Measurements from ENCODE around the gene KLF16. TPM values are rescaled to one million over a fixed set of nuclear protein-coding genes. Genes with fewer than 3 reads are reported as not detected.
"Not testable (repeated sequence)": the region's sequence is repeated elsewhere in the genome, so short reads cannot be mapped to it uniquely, and the experiment has no call there.

Gene KLF16
- total RNA-seq, 1 experiment from 2014 or later: 5.1 TPM

DNA sequence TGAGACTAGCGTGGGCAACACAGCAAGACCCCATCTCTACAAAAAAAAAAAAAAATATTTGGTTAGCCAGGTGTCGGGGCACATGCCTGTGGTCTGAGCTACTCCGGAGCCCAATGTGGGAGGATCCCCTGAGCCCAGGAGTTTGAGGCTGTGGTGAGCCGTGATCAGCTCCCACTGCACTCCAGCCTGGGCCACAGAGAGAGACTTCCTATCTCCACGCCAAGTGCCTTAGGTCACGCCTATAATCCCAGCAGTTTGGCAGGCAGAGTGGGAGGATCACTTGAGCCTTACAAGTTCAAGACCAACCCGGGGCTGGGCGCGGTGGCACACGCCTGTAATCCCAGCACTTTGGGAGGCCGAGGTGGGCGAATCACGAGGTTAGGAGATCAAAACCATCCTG is 33.1 kb upstream of the KLF16 start:
- Histone ChIP-seq H3K4me1 (peaks cover 8% of the 10 kb centered on the region), H3K9me3 (replicated peaks) (no peaks in the 10 kb centered on the region), H3K27me3 (no peaks in the 10 kb centered on the region), H3K4me3 (no peak overlapping the region), H3K27ac (no peak overlapping the region), H3K36me3 (no peaks in the 10 kb centered on the region)
- DNase-seq: no peak

DNA sequence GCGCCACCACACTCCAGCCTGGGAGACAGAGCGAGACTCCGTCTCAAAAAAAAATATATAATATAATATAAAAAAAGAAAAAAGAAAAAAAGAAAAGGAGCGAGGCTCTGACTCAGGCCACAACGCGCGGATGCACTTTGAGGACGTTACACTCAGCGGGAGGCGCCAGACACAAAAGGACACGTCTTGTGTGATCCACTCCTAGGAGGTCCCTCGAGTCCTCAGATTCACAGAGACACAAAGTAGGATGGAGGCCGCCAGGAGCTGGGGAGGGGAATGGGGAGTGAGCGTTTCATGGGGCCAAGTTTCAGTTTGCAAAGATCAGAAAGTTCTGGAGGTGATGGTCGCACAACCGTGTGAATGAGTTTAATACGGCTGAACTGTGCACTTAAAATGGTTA is 30.4 kb upstream of the KLF16 start:
- H3K4me3 ChIP-seq: no peak overlapping the region

DNA sequence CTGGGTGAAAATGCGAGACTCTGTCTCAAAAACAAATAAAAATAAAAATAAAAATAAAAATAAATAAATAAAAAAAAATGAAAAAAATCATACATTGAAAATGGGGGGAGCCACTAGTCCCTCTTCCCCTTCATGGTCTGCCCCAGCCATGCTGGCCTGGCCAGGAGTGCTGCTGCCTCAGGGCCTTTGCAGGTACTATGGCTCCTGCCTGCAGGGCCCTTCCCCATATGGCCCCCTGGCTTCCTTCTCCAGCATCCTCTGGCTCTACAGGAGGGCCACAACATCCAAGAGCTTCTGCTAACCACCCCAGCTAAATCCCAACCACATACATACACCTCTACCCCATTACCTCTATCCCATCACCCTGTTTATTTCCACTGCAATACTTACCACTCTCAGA is 26.5 kb upstream of the KLF16 start:
- Histone ChIP-seq H3K9me3 (replicated peaks) (no peaks in the 10 kb centered on the region), H3K27me3 (no peaks in the 10 kb centered on the region), H3K36me3 (no peaks in the 10 kb centered on the region), H3K4me3 (no peak overlapping the region), H3K27ac (no peak overlapping the region), H3K4me1 (peaks cover 5% of the 10 kb centered on the region; the same call in 1 of the 2 replicates)
- no peak for DNase-seq

More for the DNA sequence above, 30.4 kb upstream of the KLF16 start:
- Histone ChIP-seq H3K9me3 (replicated peaks) (no peaks in the 10 kb centered on the region), H3K36me3 (no peaks in the 10 kb centered on the region), H3K27ac (no peak overlapping the region), H3K4me1 (peaks cover 8% of the 10 kb centered on the region), H3K27me3 (no peaks in the 10 kb centered on the region)
- DNase-seq: no peak

DNA sequence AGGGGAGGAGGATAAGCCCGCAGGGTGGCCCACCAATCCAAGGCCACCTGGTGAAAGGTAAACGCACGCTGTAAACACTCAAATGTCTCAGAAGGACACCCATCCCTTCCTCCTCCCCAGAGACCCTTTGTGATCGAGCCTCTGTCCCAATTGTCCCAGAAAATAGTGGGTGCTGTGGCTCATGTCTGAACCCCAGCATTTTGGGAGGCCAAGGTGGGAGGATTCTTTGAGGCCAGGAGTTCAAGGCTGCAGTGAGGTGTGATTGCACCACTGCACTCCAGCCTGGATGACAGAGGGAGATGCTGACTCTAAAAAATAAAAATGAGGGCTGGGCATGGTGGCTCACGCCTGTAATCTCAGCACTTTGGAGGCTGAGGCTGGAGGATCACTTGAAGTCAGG is 25.0 kb upstream of the KLF16 start:
- no peaks in the 10 kb centered on the region for H3K27me3 ChIP-seq
- no peaks in the 10 kb centered on the region for H3K9me3 ChIP-seq (replicated peaks)
- no peak overlapping the region for H3K27ac ChIP-seq
- H3K36me3 ChIP-seq: no peaks in the 10 kb centered on the region
- H3K4me3 ChIP-seq: no peak overlapping the region
- H3K4me1 ChIP-seq: peaks cover 8% of the 10 kb centered on the region; the same call in 1 of the 2 replicates
- DNase-seq: no peak

DNA sequence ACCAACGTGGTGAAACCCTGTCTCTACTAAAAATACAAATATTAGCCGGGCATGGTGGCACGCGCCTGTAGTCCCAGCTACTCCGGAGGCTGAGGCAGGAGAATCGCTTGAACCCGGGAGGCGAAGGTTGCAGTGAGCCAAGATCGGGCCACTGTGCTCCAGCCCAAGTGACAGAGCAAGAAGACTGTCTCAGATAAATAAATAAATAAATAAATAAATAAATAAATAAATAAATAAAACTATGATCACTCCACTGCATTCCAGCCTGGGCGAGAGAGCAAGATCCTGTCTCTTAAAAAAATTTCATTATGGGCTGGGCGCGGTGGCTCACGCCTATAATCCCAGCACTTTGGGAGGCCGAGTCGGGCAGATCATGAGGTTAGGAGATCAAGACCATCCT is 23.0 kb upstream of the KLF16 start:
- not testable (repeated sequence) for H3K27ac ChIP-seq; H3K9me3 ChIP-seq (replicated peaks); H3K4me3 ChIP-seq; H3K36me3 ChIP-seq; DNase-seq; H3K4me1 ChIP-seq; H3K27me3 ChIP-seq

DNA sequence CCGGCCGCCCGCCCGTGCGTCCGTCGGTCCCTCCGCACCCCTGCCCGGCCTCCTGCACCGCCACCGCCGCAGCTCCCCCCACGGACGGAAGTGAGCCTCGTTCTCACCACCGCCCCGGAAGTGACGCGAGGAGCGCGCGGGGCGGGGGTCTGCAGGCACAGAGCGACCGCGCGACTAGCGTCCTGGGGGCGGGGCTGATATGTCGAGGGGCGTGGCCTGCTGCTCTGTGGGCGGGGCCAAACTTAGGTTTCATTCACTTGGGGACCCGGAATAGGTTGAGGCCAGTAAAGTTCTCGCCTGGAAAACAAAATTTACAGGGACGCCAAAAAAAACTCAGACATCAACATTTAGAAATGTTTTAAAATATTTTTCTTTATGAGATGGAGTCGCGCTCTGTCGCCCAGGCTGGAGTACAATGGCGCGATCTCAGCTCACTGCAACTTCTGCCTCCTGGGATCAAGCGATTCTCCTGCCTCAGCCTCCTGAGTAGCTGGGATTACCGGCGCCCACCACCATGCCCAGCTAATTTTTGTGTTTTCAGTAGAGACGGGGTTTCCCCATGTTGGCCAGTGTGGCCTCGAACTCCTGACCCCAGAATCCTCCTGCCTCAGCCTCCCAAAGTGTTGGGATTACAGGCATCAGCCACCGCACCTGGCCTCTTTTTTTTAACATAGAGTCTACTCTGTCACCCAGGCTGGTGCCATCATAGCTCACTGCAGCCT is 22.2 kb upstream of the KLF16 start, which contains the start of gene ABHD17A:
Gene ABHD17A, minus strand, starts transcription at position 99 of the 722 bp plus-strand sequence. CDS start 3,930 bp downstream, outside the sequence.
- not testable (repeated sequence) for H3K27me3 ChIP-seq; H3K9me3 ChIP-seq (replicated peaks); H3K27ac ChIP-seq; H3K4me1 ChIP-seq; H3K36me3 ChIP-seq
- peak; percentile 92 for DNase-seq
- H3K4me3 ChIP-seq: peak within 1 kb of the TSS; percentile 81

DNA sequence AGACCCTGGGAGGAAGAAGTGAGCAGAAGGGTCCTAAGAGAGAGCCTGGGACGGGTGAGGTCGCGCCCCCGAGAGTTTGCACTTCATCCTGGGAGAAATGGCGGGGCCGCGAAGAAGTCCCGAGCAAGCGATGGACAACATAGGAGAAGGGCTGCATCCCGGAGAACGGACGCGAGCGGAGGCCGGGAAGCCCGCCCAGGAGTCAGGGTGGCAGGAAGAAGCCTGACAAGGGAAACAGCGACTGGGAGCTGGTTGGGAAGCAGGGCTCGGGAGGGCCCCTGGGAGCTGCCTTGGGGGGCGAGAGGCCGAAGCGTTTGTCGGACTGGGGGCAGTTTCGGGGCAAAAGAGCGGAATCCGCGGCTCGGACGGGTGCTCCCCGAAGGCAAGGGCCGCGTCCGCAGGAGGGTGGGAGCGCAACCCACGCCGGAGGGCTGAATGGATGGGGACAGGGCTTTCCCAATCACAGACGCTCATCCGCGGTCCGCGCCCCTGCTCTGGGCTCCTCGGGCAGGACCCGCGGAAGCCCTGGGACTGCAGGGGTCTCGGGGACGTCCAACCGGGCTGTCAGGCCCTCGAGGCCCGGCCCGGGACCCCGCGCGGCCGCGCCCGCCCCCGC is 21.4 kb upstream of the KLF16 start:
- no peak overlapping the region for H3K27ac ChIP-seq
- no peak for DNase-seq

DNA sequence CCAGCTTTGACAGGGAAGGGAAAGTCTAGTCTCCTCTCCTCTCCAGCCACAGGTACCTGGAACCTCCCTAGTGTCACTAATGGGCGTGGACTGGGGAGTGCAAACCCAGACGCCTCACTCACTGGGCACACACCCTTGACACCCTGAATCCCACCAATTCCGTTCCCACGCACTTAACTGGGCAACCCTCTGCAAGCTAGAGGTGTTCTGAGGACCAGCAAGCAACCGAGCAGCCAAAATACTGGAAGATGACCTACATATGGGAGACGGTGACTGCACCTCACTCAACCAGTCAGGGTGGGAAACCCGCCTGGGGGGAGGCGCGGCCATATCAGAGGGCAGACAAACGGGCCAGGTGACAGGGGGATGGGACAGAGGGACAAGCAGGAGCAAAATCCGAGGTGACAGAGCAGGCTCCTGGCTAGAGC is 20.9 kb upstream of the KLF16 start:
- Histone ChIP-seq H3K4me3 (peak overlapping the region; percentile 81), H3K4me1 (peaks cover 8% of the 10 kb centered on the region; the same call in 1 of the 2 replicates), H3K27me3 (no peaks in the 10 kb centered on the region), H3K9me3 (replicated peaks) (no peaks in the 10 kb centered on the region), H3K36me3 (no peaks in the 10 kb centered on the region), H3K27ac (no peak overlapping the region)
- DNase-seq: no peak

More for the DNA sequence above, 21.4 kb upstream of the KLF16 start:
- Histone ChIP-seq H3K4me1 (peaks cover 8% of the 10 kb centered on the region; the same call in 1 of the 2 replicates), H3K36me3 (no peaks in the 10 kb centered on the region), H3K4me3 (peak overlapping the region; percentile 81), H3K27me3 (no peaks in the 10 kb centered on the region), H3K9me3 (replicated peaks) (no peaks in the 10 kb centered on the region)

DNA sequence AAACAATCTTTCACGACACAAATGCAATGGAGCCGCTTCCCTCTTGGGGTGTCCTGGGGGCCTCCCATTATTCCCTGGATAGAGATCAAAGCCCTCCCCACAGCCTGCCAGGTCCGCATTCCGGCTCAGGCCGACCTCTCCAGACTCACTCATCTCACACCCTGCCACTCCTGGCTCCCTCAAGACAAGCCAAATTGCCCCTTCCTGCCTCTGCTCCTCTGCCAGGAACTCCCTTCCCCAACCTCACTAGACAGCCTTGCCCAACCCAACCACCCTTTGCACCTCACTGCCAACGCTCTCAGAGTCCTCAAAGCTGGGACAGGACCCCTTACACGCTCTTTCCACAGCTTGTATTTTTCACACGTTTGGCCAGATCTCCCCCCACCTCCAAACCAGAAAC is 20.4 kb upstream of the KLF16 start:
- no peak overlapping the region for H3K27ac ChIP-seq

DNA sequence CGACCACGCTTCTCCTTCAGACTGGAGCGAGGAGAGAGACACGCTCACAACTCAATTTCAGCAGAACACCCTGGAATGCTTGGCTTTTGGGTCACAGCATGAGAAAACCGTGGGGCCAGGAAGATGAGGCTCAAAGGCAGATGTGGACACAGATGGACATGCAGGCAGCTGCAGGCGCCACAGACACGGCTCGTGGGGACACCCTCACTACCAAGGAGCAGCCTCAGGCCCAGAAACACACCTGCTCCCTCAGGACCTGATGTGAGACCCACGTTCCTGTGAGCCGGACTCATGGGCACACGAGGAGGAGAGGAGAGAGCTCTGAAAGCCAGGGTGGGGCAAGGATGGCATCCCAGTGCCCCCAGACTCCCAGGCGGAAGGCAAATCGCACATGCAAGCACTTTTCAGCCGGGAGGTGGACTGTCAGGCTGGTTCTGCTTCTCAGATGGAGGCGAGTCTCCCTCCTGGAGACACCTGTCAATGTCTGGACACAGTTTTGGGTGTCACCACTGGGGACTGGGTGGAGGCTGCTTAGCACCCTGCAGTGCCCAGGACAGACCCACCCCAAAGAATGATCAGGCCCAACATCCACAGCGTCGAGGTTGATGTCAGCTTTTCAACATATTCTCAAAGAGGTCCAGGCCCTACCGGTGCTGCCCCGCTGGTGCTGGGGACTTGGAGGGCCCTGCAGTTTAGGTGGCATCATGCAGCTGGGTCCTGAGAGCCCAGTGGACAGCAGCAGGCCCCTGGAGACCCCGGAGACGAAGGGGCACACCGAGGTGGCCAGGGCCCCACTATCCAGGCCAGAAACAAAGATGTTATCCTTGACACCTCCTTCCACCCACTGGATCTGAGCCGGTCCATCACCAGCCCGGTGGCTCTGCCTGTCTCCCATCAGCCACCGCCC is 19.7 kb upstream of the KLF16 start:
- Histone ChIP-seq H3K9me3 (replicated peaks) (no peaks in the 10 kb centered on the region), H3K36me3 (no peaks in the 10 kb centered on the region), H3K4me1 (peaks cover 8% of the 10 kb centered on the region; the same call in 1 of the 2 replicates), H3K27me3 (no peaks in the 10 kb centered on the region), H3K27ac (no peak overlapping the region), H3K4me3 (no peak overlapping the region)
- DNase-seq: no peak

More for the DNA sequence above, 20.4 kb upstream of the KLF16 start:
- H3K36me3 ChIP-seq: no peaks in the 10 kb centered on the region
- H3K27me3 ChIP-seq: no peaks in the 10 kb centered on the region
- H3K9me3 ChIP-seq (replicated peaks): no peaks in the 10 kb centered on the region
- DNase-seq: no peak
- H3K4me3 ChIP-seq: no peak overlapping the region; the same call in 1 of the 2 replicates
- peaks cover 8% of the 10 kb centered on the region; the same call in 1 of the 2 replicates for H3K4me1 ChIP-seq

DNA sequence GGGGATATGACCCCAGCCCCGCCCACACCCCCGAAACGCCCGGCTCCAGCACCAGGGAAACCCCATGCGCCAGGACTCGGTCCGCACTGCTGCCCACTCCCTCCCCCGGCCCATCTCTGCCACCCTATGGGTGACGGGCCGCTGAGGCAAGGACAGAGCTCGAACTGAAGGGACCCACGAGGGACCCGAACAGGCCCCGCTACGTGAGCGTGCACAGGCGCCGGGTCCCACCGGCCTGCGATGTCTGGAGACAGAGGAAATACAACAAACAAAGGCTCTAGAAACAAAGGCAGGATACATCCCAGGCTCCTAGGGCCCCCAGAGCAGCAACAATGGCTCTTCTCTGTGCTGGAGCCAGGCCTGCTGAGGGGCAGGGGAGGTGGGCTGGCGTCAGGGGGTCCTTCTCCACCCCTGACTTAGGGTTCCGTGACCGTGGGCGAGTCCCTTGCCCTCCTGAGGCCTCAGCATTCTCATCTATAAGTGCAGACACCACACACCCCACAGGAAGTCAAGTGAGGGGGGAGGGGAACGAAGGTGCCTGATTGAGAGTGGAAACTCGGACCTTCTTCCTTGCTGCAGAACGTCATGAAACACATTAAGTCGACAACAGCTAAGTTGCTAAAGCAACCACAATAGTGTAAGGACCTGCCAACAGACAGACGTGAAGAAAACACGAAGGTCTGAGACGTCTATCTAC is 18.9 kb upstream of the KLF16 start:
- Histone ChIP-seq H3K9me3 (replicated peaks) (no peaks in the 10 kb centered on the region), H3K27ac (no peak overlapping the region), H3K4me1 (peaks cover 6% of the 10 kb centered on the region; the same call in 1 of the 2 replicates), H3K36me3 (no peaks in the 10 kb centered on the region), H3K4me3 (no peak overlapping the region), H3K27me3 (no peaks in the 10 kb centered on the region)
- no peak for DNase-seq

DNA sequence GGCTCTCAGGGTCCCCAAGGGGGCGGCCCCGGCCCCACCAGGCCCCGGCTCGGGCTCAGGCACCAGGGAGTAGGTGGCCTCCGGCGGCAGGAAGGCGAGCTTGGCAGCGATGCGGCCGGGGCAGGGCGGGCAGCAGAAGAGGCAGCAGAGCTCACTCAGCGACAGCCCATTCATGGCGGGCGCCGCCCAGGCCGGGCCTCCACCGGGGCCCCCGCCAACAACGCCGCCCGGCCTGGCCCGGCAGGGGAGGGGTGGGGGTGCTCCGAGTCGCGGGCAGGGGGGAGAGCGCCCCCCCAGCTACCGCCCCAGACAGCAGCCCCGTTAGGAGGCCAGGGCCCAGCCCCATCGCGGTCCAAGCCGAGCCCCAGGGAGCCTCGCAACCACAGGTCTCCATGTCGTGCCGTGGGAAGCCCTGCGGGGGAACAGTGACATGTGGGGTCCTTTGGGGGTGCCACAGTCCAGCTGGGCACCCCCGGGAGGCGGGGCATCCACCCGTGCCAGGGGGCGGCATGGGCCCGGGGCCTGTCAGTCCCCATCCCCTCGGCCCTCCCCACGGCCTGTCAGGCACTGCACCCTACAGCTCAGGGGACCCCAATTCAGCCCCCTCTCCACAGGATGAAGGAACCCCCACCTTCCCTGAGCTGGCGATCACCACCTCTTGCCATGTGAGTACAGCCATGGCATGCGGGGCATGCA is 18.2 kb upstream of the KLF16 start:
- DNase-seq; H3K27me3 ChIP-seq; H3K36me3 ChIP-seq; H3K27ac ChIP-seq; H3K4me3 ChIP-seq; H3K4me1 ChIP-seq; H3K9me3 ChIP-seq (replicated peaks): not testable (repeated sequence)

DNA sequence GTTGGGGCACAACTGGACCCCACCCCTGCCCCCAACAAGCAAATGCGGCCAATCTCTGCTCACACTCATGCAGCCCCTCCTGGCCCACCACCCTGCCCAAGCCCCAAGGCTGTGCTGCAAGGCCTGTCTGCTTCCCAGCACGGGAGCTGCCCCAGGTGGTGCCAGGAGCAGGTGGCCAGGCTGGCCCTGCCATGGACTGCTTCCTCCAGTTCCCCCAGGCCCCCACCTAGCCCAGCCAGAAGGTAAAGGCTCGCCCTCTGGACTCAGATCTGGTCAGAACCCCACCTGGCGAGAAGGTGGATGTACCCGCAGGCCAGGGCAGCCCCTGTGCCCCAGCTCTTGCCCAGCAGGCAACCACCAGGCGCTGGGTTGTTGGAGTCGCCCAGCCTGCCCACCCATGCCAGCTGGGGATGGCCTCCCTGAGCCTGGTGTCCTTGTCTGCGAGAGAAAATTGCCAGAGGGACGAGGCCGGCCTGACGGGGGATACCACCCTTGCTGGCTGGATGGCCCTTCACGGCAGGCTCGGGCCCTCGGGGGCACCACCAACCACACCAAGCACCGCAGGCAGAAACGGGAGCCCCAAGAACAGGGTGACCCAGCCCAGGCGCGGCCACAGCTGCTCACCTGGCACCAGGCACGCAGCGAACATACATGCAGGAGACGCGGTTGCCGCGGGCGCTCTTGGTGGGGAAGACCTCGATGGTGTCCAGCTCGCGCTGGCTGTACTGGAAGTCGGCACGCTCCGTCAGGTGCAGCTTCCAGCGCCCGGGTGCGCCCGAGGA is 17.4 kb upstream of the KLF16 start:
- no peaks in the 10 kb centered on the region for H3K36me3 ChIP-seq
- no peaks in the 10 kb centered on the region for H3K27me3 ChIP-seq
- no peaks in the 10 kb centered on the region for H3K9me3 ChIP-seq (replicated peaks)
- no peak overlapping the region for H3K4me3 ChIP-seq
- no peak overlapping the region for H3K27ac ChIP-seq
- DNase-seq: no peak
- H3K4me1 ChIP-seq: 0 out of 2 replicates have a peak, but pooled peaks cover 3% of the 10 kb centered on the region

All from SJCRH30 (cell line).